NCI-H2227 (cell line): ENCODE measurements around the gene LSAMP.

Source experiments
- DNase-seq: peaks from one replicate; lab custom pipeline; 2025; ENCODE audit not compliant: unreplicated experiment; lab: John Stamatoyannopoulos, UW

Gene LSAMP

GRCh38 chr3:116064646-116065045 is 380.6 kb downstream of the LSAMP start:
- DNase-seq = no peak

- DNase-seq = no peak
Measured at GRCh38 chr3:116059421-116060096, 385.7 kb downstream of the LSAMP start.

- DNase-seq = no peak
Measured at GRCh38 chr3:116058844-116059243, 386.4 kb downstream of the LSAMP start.

- no peak for DNase-seq
Measured at GRCh38 chr3:116057400-116058006, 387.8 kb downstream of the LSAMP start.

- DNase-seq = no peak
Measured at GRCh38 chr3:116056280-116056679, 389.0 kb downstream of the LSAMP start.

GRCh38 chr3:116053017-116053416 is 392.3 kb downstream of the LSAMP start:
- no peak for DNase-seq

- DNase-seq = no peak
Measured at GRCh38 chr3:116052602-116053001, 392.7 kb downstream of the LSAMP start.

- no peak for DNase-seq
Measured at GRCh38 chr3:116051586-116051985, 393.7 kb downstream of the LSAMP start.

- DNase-seq = no peak
Measured at GRCh38 chr3:116051040-116051439, 394.2 kb downstream of the LSAMP start.

GRCh38 chr3:116050311-116050915 is 394.9 kb downstream of the LSAMP start:
- no peak for DNase-seq

- no peak for DNase-seq
Measured at GRCh38 chr3:116048991-116049390, 396.3 kb downstream of the LSAMP start.

GRCh38 chr3:116046350-116046749 is 398.9 kb downstream of the LSAMP start:
- no peak for DNase-seq

- no peak for DNase-seq
Measured at GRCh38 chr3:116045314-116045713, 400.0 kb downstream of the LSAMP start.

GRCh38 chr3:116040152-116040551 is 405.1 kb downstream of the LSAMP start:
- DNase-seq = no peak

GRCh38 chr3:116039651-116039985 is 405.7 kb downstream of the LSAMP start:
- no peak for DNase-seq

GRCh38 chr3:116038968-116039650 is 406.2 kb downstream of the LSAMP start:
- DNase-seq = no peak

GRCh38 chr3:116037954-116038911 is 407.1 kb downstream of the LSAMP start:
- DNase-seq = no peak

- DNase-seq = no peak
Measured at GRCh38 chr3:116035429-116035828, 409.9 kb downstream of the LSAMP start.

- DNase-seq = no peak
Measured at GRCh38 chr3:116034794-116035193, 410.5 kb downstream of the LSAMP start.

GRCh38 chr3:116034086-116034485 is 411.2 kb downstream of the LSAMP start:
- no peak for DNase-seq

GRCh38 chr3:116033516-116033915 is 411.8 kb downstream of the LSAMP start:
- DNase-seq = no peak
